Gastrocnemius medialis (tissue), 4 donors: Measurements from ENCODE around the gene AGXT2.

Source experiments
- CTCF ChIP-seq, 5 experiments: fragments of 450-650 bp in 3 of 5; fragments of 200-600 bp in 2 of 5; sonication (generic) in 2 of 5; IDR thresholded peaks in 4 of 5; conservative IDR thresholded peaks in 1 of 5; 1 replicate in 4 of 5; 2 replicates in 1 of 5; pipeline ENCODE4 v1.5.1; 2016 to 2019; ENCODE audit warnings: antibody characterized with exemption in 5 of 5, mild to moderate bottlenecking in 3 of 5, moderate library complexity in 3 of 5
- POLR2A ChIP-seq, 2 donors: fragments of 450-650 bp; IDR thresholded peaks; one replicate each; pipeline ENCODE4 v1.6.1; 2017; ENCODE audit warnings: antibody characterized with exemption in 2 of 2, mild to moderate bottlenecking in 2 of 2, moderate library complexity in 2 of 2

DNA sequence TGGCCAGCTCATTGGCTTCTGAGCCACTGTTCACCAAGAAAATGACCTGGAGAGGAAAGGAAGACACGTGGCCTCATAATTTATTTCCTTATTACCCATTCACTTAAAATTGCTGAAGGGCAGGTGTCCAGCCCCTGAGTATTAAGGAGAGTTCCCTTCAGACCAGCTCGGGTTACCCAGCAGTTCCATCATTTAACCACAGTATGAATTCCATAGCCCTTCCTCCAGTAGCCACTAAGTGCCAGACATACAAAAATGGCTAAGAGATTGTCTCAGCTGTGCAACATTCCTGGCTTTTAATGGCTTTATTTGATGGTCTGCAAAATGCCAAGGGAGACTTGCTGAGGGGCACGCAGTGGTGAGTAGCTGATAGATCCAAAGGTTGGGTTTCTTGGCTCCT is 12.5 kb downstream of the AGXT2 start:
- TF ChIP-seq CTCF (IDR thresholded peaks at IDR 0.05 in 4 of 5, conservative IDR thresholded peaks at IDR 0.05 in 1 of 5) (no peak), POLR2A (IDR thresholded peaks at IDR 0.05) (no peak)
